ENCODE results near the gene PCDHB2.
"Not testable (repeated sequence)": the region's sequence is repeated elsewhere in the genome, so short reads cannot be mapped to it uniquely, and the experiment has no call there.

PCDHB2 gene

DNA sequence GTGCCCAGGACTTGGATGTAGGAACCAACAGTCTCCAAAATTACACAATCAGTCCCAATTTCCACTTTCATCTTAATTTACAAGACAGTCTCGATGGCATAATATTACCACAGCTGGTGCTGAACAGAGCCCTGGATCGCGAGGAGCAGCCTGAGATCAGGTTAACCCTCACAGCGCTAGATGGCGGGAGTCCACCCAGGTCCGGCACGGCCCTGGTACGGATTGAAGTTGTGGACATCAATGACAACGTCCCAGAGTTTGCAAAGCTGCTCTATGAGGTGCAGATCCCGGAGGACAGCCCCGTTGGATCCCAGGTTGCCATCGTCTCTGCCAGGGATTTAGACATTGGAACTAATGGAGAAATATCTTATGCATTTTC lies 837 bp downstream of the PCDHB2 start:
- TF ChIP-seq, protein P1, sequence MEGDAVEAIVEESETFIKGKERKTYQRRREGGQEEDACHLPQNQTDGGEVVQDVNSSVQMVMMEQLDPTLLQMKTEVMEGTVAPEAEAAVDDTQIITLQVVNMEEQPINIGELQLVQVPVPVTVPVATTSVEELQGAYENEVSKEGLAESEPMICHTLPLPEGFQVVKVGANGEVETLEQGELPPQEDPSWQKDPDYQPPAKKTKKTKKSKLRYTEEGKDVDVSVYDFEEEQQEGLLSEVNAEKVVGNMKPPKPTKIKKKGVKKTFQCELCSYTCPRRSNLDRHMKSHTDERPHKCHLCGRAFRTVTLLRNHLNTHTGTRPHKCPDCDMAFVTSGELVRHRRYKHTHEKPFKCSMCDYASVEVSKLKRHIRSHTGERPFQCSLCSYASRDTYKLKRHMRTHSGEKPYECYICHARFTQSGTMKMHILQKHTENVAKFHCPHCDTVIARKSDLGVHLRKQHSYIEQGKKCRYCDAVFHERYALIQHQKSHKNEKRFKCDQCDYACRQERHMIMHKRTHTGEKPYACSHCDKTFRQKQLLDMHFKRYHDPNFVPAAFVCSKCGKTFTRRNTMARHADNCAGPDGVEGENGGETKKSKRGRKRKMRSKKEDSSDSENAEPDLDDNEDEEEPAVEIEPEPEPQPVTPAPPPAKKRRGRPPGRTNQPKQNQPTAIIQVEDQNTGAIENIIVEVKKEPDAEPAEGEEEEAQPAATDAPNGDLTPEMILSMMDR (IDR thresholded peaks at IDR 0.05; ENCODE audit: low read depth, low read length, missing control alignments), result no peak
- H3K4me3 ChIP-seq (ENCODE audit: low read depth, low read length), result no peak overlapping the region
- in situ Hi-C loops (cut with HindIII; ENCODE audit: low sequenced_read_pairs), result no loop called here
- no peak for DNase-seq (ENCODE audit: low read depth)

GRCh38 chr5:141096181-141096580 lies 1.8 kb downstream of the PCDHB2 start:
- H3K4me3 ChIP-seq (ENCODE audit: low read depth, low read length); in situ Hi-C loops (cut with HindIII; ENCODE audit: low sequenced_read_pairs); DNase-seq (ENCODE audit: low read depth): not testable (repeated sequence)

DNA sequence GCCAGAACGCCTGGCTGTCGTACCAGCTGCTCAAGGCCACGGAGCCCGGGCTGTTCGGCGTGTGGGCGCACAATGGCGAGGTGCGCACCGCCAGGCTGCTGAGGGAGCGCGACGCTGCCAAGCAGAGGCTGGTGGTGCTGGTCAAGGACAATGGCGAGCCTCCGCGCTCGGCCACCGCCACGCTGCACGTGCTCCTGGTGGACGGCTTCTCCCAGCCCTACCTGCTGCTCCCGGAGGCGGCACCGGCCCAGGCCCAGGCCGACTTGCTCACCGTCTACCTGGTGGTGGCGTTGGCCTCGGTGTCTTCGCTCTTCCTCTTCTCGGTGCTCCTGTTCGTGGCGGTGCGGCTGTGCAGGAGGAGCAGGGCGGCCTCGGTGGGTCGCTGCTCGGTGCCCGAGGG lies 2.2 kb downstream of the PCDHB2 start:
- in situ Hi-C loops (cut with HindIII; ENCODE audit: low sequenced_read_pairs); DNase-seq (ENCODE audit: low read depth): not testable (repeated sequence)

DNA sequence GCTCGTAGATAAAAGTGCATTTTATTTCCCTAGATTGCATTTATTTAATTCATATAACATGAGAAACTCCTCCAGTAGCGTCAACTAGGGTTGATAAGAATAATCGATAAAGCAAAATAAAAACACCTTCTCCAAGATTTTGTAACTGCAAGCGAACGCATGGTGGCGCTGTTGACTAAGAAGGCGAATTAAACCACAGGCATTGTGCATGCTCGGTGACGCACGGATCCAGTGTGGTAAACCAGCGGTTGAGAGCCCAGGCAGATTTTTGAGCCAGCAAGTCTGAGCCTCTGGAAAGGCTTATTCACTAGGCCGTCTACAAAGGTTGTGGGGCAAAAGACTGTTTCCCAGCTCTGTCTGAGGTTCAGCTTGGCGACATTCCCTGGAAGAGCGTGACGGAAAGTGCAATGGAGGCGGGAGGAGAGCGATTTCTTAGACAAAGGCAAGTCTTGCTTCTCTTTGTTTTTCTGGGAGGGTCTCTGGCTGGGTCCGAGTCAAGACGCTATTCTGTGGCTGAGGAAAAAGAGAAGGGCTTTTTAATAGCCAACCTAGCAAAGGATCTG lies 5.9 kb downstream of the PCDHB2 start, which contains the start of gene PCDHB3:
TSS of gene PCDHB3 (plus strand) at position 231 of the 563 bp plus-strand sequence. CDS start at position 408, 177 bp downstream.
- no peak within 1 kb of the TSS for H3K4me3 ChIP-seq (ENCODE audit: low read depth, low read length)
- in situ Hi-C loops (cut with HindIII; ENCODE audit: low sequenced_read_pairs), result no loop called here
- TF ChIP-seq, protein P1 (IDR thresholded peaks at IDR 0.05; ENCODE audit: low read depth, low read length, missing control alignments), result no peak
- DNase-seq (ENCODE audit: low read depth), result no peak

More for the DNA sequence above, 2.2 kb downstream of the PCDHB2 start:
- H3K4me3 ChIP-seq (ENCODE audit: low read depth, low read length), result not testable (repeated sequence)

- TF ChIP-seq, protein P1 (IDR thresholded peaks at IDR 0.05; ENCODE audit: low read depth, low read length, missing control alignments), result no peak
- H3K4me3 ChIP-seq (ENCODE audit: low read depth, low read length), result no peak overlapping the region
- DNase-seq (ENCODE audit: low read depth), result no peak
- in situ Hi-C loops (cut with HindIII; ENCODE audit: low sequenced_read_pairs), result no loop called here
These were observed 6.6 kb downstream of the PCDHB2 start for GRCh38 chr5:141101059-141101458.

GRCh38 chr5:141102070-141102469 lies 7.7 kb downstream of the PCDHB2 start:
- H3K4me3 ChIP-seq (ENCODE audit: low read depth, low read length); DNase-seq (ENCODE audit: low read depth); in situ Hi-C loops (cut with HindIII; ENCODE audit: low sequenced_read_pairs): not testable (repeated sequence)

DNA sequence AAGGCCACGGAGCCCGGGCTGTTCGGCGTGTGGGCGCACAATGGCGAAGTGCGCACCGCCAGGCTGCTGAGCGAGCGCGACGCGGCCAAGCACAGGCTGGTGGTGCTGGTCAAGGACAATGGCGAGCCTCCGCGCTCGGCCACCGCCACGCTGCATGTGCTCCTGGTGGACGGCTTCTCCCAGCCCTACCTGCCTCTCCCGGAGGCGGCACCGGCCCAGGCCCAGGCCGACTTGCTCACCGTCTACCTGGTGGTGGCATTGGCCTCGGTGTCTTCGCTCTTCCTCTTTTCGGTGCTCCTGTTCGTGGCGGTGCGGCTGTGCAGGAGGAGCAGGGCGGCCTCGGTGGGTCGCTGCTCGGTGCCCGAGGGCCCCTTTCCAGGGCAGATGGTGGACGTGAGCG lies 8.1 kb downstream of the PCDHB2 start:
- DNase-seq (ENCODE audit: low read depth); H3K4me3 ChIP-seq (ENCODE audit: low read depth, low read length); in situ Hi-C loops (cut with HindIII; ENCODE audit: low sequenced_read_pairs): not testable (repeated sequence)

GRCh38 chr5:141105350-141105749 lies 10.9 kb downstream of the PCDHB2 start:
- DNase-seq (ENCODE audit: low read depth), result no peak
- TF ChIP-seq, protein P1 (IDR thresholded peaks at IDR 0.05; ENCODE audit: low read depth, low read length, missing control alignments), result no peak
- in situ Hi-C loops (cut with HindIII; ENCODE audit: low sequenced_read_pairs), result no loop called here
- no peak overlapping the region for H3K4me3 ChIP-seq (ENCODE audit: low read depth, low read length)

- DNase-seq (ENCODE audit: low read depth), result no peak
- TF ChIP-seq, protein P1 (IDR thresholded peaks at IDR 0.05; ENCODE audit: low read depth, low read length, missing control alignments), result no peak
- no peak overlapping the region for H3K4me3 ChIP-seq (ENCODE audit: low read depth, low read length)
- in situ Hi-C loops (cut with HindIII; ENCODE audit: low sequenced_read_pairs), result no loop called here
These were observed 24.8 kb downstream of the PCDHB2 start for GRCh38 chr5:141119250-141119649.
